Choroid plexus epithelial cell (primary cell): ENCODE measurements around the gene APEH.

Experiments
- DNase-seq: peaks from one replicate; pipeline ENCODE4 v3.0.0-alpha.2; 2010; ENCODE audit warnings: low read depth
- H3K4me3 ChIP-seq: 2 replicates; pipeline ENCODE4 v1.5.1; 2011; ENCODE audit warnings: low read depth, mild to moderate bottlenecking, control low read depth, low read length, moderate library complexity
- TF ChIP-seq, protein P1 (sequence below): conservative IDR thresholded peaks from 2 replicates; pipeline ENCODE4 v1.5.1; 2011; ENCODE audit warnings: low read depth, mild to moderate bottlenecking, control low read depth, inconsistent platforms, low read length, moderate library complexity

Gene APEH

DNA sequence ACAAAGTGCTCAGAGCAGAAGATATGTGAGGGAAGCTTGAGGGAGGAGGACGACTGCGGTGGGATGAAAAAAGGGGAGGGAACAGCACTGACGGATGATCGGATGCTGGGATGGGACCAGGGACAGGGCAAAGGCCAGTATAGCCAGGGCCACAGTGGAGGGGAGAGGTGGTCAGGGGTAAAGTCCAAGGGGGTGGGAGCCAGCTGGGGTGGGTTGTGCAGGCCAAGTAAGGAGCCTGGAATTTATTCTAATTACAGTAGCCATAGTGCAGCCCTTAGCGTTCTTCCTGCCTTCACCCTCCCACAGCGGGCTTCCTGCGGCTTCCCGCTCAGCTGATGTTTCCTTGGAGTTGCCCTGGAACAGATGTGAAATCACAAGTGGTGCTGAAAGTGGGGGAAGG lies 7.6 kb upstream of the APEH start:
- no peak overlapping the region for H3K4me3 ChIP-seq
- peak; percentile 48 for DNase-seq
- TF ChIP-seq, protein P1, sequence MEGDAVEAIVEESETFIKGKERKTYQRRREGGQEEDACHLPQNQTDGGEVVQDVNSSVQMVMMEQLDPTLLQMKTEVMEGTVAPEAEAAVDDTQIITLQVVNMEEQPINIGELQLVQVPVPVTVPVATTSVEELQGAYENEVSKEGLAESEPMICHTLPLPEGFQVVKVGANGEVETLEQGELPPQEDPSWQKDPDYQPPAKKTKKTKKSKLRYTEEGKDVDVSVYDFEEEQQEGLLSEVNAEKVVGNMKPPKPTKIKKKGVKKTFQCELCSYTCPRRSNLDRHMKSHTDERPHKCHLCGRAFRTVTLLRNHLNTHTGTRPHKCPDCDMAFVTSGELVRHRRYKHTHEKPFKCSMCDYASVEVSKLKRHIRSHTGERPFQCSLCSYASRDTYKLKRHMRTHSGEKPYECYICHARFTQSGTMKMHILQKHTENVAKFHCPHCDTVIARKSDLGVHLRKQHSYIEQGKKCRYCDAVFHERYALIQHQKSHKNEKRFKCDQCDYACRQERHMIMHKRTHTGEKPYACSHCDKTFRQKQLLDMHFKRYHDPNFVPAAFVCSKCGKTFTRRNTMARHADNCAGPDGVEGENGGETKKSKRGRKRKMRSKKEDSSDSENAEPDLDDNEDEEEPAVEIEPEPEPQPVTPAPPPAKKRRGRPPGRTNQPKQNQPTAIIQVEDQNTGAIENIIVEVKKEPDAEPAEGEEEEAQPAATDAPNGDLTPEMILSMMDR = no peak

DNA sequence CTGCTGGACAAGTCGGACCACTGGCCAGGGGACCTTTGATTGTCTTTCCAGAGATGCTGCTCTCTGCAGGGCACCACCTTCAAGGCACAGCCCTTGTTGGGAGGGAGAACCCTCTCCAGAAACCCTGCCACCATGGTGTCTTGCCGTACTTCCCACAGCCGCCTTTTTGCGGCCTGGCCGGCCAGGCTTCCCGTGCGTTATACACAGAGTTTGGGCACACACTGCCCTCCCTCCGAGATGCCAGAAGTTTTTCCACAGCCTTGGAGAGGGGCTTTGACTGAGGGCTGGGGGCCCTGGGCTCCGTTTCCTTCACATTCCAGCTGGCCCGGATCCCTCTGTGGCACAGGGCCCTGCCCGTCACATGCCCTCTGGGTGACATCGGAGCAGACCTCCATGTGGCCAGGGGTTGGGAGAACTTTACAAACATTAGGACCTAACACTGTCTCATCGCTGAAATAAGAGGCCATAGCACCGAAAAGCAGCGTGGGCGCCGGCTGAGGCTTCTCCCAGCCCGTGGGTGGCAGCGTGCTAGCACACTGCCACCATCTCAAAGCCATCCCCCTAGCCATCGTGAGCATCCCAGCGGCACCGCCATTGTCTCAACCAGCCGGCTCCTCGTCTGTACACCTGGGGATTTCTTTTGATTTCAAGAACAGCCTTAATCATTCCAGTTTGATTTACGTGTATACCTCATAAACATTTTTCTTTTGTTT lies 6.3 kb upstream of the APEH start:
- no peak for DNase-seq
- no peak overlapping the region for H3K4me3 ChIP-seq
- TF ChIP-seq, protein P1 = no peak

GRCh38 chr3:49668414-49668797 lies 5.7 kb upstream of the APEH start:
- TF ChIP-seq, protein P1 = no peak
- DNase-seq = no peak
- no peak overlapping the region for H3K4me3 ChIP-seq

GRCh38 chr3:49668861-49669260 lies 5.3 kb upstream of the APEH start:
- TF ChIP-seq, protein P1 = no peak
- H3K4me3 ChIP-seq = no peak overlapping the region
- peak; percentile 23 for DNase-seq

- no peak overlapping the region for H3K4me3 ChIP-seq
- TF ChIP-seq, protein P1 = no peak
- no peak for DNase-seq
Measured at GRCh38 chr3:49669352-49669751, 4.8 kb upstream of the APEH start.

DNA sequence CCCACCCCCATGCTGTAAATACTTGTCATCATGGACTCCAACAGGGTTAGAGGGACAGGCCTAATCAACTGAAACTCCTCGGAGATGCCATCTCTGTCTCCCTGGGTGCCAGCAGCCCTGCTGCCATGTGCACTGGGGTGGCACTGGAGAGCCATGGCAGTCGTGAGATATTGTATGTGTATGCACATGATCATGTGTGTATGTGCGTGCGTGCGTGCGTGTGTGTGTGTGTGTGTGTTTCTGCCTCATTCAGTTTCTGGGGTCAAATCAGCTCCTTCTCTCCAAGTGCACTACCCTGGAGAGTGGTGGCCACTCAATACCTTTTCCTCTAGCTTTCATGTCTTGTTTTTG lies 3.2 kb upstream of the APEH start:
- DNase-seq = no peak
- no peak overlapping the region for H3K4me3 ChIP-seq
- TF ChIP-seq, protein P1 = no peak

- TF ChIP-seq, protein P1 = peak; percentile 96
Measured at GRCh38 chr3:49671291-49672288, 2.6 kb upstream of the APEH start.

More at GRCh38 chr3:49671291-49672288, 2.6 kb upstream of the APEH start:
- no peak overlapping the region for H3K4me3 ChIP-seq
- DNase-seq = peak; percentile 71
